ENCODE measurements around the gene CRTAP.

DNA sequence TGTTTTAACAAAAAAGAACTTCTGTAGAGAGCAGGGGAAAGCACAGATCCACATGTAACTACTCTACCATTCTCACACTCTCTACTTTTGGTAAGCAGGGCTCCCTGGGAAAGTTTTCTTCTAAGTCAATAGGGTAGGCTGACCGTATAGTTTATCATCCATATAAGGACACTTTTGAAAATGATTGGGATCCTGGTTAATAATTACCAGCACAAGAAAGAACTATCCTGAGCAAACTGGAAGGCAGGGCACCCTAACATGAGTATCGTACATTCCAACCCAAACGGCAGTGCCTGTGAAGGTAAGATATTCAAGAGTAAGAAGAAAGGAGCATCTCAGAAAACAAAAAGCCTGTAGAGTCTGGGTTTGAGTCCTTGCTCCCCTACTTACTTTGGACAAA is 82.7 kb downstream of the CRTAP start:
- TF ChIP-seq POLR2A (IDR thresholded peaks at IDR 0.05) = no peak
- TF ChIP-seq, protein P1, sequence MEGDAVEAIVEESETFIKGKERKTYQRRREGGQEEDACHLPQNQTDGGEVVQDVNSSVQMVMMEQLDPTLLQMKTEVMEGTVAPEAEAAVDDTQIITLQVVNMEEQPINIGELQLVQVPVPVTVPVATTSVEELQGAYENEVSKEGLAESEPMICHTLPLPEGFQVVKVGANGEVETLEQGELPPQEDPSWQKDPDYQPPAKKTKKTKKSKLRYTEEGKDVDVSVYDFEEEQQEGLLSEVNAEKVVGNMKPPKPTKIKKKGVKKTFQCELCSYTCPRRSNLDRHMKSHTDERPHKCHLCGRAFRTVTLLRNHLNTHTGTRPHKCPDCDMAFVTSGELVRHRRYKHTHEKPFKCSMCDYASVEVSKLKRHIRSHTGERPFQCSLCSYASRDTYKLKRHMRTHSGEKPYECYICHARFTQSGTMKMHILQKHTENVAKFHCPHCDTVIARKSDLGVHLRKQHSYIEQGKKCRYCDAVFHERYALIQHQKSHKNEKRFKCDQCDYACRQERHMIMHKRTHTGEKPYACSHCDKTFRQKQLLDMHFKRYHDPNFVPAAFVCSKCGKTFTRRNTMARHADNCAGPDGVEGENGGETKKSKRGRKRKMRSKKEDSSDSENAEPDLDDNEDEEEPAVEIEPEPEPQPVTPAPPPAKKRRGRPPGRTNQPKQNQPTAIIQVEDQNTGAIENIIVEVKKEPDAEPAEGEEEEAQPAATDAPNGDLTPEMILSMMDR (IDR thresholded peaks at IDR 0.05) = no peak
